Suprapubic skin (tissue), 4 donors: ENCODE results near the gene PDE5A.

ENCODE experiments used
- EP300 ChIP-seq: sonication (generic); formaldehyde crosslinking; IDR thresholded peaks from one replicate; pipeline ENCODE4 v1.6.1; 2017; ENCODE audit warnings: antibody characterized with exemption
- POLR2A ChIP-seq, 2 donors: fragments of 450-650 bp; IDR thresholded peaks; one replicate each; pipeline ENCODE4 v1.6.1; 2017; ENCODE audit warnings: antibody characterized with exemption in 2 of 2, mild to moderate bottlenecking in 2 of 2, moderate library complexity in 2 of 2
- POLR2AphosphoS5 ChIP-seq, 3 donors: sonication (generic); formaldehyde crosslinking; IDR thresholded peaks; one replicate each; pipeline ENCODE4 v1.6.1; 2017; ENCODE audit warnings: antibody characterized with exemption in 3 of 3
- TF ChIP-seq, protein P1 (sequence below), 2 donors: fragments of 200-600 bp in 1 of 2; fragments of 450-650 bp in 1 of 2; sonication (generic) in 1 of 2; IDR thresholded peaks; one replicate each; pipeline ENCODE4 v1.5.1; 2016 to 2019; ENCODE audit warnings: antibody characterized with exemption in 2 of 2, mild to moderate bottlenecking in 1 of 2, moderate library complexity in 1 of 2

DNA sequence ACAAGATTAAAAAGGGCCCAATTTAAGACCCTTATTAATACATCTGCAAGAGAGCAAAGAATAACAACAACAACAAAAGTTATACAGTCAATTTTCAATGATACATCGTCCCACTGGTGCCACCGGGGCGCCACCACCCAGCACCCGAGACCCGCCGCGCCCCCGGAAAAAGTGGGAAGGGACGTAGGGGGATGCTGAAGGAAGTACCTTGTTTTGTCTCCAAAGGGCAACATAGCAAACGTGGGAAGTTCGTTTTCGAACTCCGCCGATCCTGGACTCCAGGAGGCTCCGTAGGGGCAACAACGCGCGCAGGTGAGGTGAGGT lies 1.7 kb downstream of the PDE5A start:
- no peak for TF ChIP-seq POLR2AphosphoS5 (IDR thresholded peaks at IDR 0.05)
- TF ChIP-seq, protein P1, sequence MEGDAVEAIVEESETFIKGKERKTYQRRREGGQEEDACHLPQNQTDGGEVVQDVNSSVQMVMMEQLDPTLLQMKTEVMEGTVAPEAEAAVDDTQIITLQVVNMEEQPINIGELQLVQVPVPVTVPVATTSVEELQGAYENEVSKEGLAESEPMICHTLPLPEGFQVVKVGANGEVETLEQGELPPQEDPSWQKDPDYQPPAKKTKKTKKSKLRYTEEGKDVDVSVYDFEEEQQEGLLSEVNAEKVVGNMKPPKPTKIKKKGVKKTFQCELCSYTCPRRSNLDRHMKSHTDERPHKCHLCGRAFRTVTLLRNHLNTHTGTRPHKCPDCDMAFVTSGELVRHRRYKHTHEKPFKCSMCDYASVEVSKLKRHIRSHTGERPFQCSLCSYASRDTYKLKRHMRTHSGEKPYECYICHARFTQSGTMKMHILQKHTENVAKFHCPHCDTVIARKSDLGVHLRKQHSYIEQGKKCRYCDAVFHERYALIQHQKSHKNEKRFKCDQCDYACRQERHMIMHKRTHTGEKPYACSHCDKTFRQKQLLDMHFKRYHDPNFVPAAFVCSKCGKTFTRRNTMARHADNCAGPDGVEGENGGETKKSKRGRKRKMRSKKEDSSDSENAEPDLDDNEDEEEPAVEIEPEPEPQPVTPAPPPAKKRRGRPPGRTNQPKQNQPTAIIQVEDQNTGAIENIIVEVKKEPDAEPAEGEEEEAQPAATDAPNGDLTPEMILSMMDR (IDR thresholded peaks at IDR 0.05), result no peak
- no peak for TF ChIP-seq POLR2A (IDR thresholded peaks at IDR 0.05)
- no peak for TF ChIP-seq EP300
